Hippocampal formation (tissue), 2 donors: ENCODE results near the gene DDX41.
"Not testable (repeated sequence)": the region's sequence is repeated elsewhere in the genome, so short reads cannot be mapped to it uniquely, and the experiment has no call there.

Experiments
- DNase-seq, 2 donors: peaks; one replicate each; lab custom pipeline; 2025; lab: John Stamatoyannopoulos, UW

DDX41 gene

DNA sequence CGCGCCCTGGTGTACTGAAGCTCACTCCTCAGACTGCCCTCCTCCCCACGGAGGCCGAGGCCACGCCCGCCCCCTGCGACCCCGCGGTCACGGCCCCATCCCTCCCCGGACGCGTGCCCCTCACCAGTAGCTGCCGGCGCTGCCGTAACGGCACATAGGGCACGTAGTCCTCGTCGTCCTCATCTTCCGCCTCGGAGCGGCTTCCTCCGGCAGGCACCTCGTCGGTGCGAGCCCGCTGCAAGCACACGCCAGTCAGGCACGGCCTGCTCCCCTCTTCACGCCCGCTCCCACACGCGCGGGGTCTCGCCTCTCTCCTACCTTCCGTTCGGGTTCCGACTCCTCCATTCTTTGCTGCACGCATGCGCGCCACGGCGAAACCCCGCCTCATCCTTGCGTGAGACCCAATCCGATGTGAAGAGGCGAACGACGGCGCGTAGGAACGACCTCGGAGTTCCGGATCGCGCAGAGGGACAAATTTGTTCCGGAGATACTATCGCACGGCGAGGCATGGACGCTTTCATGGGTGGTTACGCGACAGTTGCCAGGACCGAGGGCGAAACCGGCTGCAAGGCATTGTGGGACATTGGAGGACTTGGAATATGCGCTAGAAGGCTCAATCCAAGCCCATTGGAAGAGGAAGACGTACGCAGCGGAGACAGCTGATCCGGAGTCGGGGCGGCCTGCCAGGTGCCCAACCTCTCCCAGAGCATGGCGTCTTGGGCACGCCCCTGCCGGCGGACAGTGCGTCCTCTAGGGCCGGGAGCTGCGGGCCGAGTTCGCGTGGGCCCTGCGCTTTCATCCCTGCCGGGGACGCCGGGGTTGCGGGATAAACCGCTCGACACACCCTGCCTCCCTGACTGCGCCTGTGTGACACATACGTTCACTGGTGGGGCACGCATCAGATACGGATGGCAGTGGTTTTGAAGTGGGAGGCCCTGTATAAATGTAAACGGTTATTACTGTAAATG, at the start of gene DDX41:
TSS of gene DDX41 (minus strand) at position 361 of the 968 bp plus-strand sequence. CDS start at position 345, 16 bp downstream.
- DNase-seq: peak; percentile 96 to 97

DNA sequence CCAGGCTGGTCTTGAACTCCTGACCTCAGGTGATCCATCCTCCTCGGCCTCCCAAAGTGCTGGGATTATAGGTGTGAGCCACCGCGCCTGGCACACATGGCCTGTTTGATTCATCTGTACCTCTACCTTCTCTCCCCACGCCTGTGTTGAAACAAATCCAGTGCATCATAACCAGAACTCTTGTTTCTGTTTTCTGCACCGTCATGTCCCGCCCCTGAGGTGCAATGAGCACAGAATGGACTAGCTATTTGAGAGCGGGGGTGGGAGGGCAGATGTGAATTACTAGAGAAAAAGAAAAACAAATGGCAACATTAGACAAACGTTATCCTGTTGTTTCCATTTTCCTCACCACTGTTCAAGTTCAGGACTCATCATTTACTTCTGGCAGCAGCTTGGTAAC, 48.3 kb upstream of the DDX41 start:
- no peak for DNase-seq

DNA sequence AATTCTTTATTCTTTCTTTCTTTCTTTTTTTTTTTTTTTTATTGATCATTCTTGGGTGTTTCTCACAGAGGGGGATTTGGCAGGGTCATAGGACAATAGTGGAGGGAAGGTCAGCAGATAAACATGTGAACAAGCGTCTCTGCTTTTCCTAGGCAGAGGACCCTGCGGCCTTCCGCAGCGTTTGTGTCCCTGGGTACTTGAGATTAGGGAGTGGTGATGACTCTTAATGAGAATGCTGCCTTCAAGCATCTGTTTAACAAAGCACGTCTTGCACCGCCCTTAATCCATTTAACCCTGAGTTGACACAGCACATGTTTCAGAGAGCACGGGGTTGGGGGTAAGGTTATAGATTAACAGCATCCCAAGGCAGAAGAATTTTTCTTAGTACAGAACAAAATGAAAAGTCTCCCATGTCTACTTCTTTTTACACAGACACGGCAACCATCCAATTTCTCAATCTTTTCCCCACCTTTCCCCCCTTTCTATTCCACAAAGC, 42.7 kb upstream of the DDX41 start:
- not testable (repeated sequence) for DNase-seq

DNA sequence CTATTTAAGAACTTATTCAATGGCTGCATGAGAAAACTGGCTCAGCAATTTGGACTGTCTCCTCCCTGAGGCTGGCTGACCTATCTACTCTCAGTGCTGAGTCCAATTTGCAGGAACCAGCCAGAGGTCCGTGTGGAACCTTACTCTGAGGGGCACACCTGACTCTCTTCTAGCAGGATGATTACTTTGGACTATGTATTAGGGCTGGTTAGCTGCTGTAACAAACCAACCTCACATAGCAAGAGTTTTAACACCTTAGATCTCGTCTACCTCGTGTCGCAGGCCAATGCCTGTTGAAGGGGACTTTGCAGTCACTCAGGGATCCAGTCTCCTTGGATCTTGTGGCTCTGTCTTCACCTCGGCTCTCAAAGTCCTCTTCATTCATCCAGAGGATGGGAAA, 41.0 kb upstream of the DDX41 start:
- no peak for DNase-seq

DNA sequence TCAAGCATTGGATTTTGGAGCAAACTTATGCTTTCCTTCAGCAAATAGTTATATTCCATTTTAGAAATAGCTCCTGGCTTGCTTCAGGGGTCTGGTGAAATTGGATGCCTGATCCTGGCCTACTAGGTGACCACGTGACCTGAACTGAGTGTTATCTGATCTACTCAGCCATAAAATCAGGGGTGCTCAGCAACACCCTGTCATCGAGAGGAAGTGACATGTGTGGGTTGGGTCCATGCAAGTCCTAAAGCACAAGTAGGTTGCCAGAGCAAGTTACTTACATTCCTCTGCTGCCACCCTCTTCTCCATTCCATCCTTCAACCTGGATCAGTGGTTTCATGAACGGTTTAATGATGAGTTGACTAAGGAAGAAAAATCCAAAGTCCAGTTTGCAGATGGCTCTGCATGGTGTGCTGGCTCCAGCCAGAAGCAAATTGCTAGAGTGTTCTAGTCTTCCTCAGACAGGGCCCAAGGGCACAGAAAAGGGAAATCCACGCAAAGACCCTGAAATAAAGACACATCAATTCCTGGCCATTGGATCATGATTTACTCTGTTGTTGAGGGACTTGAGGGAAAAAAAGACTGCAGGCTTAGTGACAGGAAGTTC, 40.4 kb upstream of the DDX41 start:
- no peak for DNase-seq

DNA sequence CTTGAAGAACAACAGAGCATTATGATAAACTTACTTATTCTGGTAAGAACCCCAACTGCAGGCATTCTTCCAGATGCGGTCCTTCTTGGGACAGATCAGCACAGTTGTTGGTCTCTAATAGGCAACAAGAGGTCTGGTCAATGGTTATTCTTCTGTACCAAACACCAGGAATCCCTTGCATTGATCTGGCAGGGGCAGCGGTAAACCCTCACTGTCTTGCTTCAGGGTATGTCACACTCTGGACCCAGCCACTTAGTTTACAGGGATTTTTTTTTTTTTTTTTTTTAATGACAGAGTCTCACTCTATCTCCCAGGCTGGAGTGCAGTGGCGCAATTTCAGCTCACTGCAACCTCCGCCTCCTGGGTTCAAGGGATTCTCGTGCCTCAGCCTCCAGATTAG, 38.9 kb upstream of the DDX41 start:
- no peak for DNase-seq

DNA sequence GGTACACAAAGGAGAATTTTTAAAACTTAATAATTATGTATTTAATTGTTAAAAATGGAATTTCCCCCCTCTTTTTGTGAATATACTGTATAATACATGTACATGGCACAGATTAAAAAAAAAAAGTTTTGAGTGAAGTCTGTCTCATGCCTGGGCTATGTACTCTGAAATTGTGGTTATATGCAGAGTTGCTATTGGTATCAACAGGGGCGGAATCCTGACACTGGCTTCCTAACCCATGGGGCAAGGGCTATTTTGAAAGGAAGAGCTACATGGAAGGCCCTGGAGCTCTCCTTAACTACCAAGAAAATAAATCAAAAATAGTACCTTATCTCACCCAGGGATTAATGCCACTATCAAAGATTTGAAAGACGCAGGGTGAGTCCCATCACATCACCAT, 38.5 kb upstream of the DDX41 start:
- DNase-seq: no peak

DNA sequence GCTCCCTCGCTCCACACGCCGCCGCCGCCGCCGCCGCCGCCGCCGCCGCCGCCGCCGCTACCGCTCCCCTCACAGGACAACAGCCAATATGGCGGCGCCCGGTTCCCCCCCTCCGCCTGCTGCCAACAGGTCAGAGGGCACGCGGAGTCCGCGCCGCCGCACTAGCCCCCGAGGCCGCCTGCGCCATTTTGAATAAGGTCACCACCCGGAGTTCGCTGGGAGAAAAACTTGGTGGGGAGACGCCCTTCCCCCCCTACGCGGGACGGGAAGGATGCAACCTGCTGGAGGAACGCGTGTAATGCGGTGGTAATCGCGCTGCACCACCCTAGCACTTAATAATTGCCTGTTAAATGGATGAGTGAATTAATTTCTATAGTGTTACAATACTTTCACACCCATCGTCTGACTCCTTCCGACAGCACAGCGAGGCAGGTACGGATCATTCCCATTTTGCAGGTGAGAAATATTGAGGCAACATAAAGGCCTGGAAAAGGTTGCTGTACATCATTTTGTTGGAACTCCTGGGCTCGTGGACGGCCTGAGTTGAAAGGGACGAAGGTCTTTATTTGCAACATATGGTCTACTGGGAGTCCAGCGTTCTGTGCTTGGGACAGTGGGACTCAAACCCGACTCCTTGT, 37.8 kb upstream of the DDX41 start, which contains the start of gene FAM193B:
TSS of gene FAM193B (minus strand) at position 90 of the 638 bp plus-strand sequence. CDS start 105 bp downstream, outside the sequence.
- peak; percentile 84 to 88 for DNase-seq

DNA sequence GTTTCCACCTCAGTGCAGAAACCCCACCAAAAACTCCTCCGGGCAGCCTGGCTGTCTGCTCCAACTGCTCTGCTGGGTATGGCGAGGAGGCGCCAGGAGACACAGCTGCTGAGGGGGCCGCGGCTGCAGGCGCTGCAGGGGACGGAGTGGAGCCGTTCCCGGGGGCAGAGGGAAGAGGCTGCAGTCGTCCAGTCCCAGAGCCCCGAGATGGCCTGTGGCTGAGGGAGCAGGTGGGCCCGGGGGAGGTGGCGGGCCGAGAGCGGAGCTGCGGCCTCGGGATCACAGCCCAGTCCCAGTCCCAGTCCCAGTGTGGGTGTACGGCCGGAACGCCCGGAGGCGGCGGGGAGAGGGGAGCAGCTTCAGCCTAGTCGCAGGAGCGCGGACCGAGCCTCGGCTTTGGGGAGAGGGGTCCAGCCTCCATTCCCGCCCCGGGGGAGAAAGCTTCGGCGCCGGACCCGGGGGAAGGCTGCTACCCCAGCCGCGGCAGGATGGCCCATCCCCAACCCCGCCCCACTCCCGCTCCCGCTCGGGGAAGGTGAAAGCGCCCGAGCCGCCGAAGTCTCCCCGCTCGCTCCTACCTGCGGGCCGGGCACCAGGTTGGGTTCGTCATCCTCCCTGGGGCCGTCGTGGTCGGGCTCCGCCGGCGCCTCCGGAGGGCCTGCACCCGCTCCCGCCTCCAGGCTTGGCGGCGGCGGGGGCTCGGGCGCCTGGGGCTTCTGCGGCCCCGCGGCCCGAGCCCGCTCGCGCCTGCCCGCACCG, 37.1 kb upstream of the DDX41 start:
- DNase-seq: peak in 1 of 2 donors; percentile 28

DNA sequence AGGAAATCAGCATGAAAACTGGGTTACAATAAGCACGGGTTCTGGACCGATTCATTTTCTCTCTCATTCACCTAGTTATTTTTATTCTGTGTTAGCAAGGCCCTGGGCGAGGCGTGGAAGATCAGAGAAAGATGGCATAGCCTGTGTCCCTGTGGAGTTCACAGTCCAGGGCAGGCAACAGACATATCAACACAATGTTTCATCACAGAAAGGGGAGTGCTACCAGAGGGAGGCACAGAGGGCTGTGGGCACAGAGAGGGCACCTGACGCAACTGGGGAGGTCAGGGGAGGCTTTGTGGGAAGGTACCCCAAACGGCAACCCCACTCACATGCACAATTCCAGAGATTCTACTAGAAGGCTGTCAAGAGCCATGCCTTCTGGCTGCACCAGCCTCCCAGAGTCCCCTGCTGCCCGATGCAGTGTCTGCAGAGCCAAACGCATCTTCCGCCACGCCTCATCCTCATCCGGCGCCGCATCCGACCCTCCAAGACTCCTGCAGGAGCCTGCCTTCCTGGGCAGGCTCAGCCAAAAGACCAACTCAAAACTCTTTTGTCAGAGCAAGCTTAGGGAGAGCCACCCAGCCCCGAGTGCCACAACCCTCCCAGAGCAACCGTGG, 36.2 kb upstream of the DDX41 start:
- DNase-seq: no peak

DNA sequence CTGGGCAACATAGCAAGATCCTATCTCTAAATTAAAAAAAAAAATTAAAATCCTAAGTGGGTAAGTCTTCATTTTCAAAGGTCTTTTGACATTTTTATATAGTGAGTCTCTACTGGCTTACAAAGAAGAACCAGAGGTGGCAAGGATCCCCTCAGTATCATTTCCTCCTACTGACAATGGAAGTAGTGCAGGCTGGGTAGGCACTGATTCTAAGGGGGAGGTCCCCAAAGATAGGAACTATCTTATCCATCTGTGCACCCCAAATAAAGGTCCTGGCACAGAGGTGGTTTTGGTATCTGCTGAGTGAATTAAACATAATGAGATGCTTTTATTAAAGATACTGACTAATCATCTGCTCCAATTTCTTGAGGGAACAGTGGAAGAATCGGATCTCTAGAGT, 33.4 kb upstream of the DDX41 start:
- no peak for DNase-seq

DNA sequence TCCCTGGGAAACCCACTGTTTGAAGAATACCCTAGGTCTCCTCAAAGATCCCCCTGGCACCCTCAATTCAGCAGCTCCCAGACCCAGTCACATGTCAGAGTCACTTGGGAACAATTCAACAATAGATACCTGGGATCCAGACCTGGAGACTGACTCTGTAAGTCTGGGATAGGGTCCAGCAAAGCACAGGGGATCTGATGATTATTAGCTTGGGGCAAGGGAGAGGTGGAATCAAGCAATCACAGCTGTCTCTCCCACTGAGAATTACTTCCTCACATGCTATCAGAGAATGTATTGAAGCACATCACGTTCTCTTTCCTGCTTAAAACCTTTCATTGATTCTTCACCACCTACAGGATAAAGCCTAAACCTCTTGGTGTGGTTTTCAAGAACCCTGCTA, 31.7 kb upstream of the DDX41 start:
- no peak for DNase-seq

DNA sequence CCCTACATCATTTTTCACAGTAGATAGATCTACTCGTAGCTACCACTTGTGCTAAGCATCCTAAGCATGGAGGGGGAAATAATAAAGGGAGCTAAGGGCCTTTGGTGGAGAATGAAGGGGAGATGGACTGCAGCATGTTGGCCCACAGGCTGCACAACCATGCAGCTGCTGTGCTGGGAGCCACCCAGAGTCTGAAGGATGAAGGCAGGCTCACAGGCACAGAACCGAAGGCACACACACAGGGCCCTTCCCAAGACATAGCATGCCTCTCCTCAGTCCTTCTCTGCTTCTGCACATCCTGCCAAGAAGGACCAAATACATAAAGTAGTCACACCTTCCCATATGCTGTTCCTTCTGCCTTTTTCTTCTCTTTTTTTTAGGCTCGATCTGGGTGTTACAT, 31.0 kb upstream of the DDX41 start:
- DNase-seq: no peak

DNA sequence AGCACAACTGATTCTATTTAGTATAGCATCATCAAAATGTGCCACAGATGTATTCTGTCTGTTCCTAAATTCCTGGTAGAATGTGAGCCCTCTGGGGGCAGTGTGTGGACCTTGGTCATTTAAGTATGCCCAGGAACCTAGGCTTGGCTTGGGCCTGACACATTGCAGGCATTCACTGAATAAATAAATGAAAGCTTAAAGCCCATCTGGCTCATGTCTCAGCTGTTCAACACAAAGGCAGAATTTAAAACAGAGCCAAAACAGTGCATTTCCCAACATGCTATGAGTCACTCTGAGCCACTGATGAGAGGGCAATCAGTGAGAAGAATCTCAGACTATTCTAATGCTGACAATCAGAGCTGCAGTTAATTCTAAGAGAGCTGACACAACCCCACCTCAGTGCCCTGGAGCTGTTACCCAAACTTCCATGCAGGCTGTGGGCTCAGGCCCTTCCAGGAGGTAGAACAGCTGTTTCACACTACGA, 29.5 kb upstream of the DDX41 start:
- DNase-seq: peak; percentile 16 to 61

DNA sequence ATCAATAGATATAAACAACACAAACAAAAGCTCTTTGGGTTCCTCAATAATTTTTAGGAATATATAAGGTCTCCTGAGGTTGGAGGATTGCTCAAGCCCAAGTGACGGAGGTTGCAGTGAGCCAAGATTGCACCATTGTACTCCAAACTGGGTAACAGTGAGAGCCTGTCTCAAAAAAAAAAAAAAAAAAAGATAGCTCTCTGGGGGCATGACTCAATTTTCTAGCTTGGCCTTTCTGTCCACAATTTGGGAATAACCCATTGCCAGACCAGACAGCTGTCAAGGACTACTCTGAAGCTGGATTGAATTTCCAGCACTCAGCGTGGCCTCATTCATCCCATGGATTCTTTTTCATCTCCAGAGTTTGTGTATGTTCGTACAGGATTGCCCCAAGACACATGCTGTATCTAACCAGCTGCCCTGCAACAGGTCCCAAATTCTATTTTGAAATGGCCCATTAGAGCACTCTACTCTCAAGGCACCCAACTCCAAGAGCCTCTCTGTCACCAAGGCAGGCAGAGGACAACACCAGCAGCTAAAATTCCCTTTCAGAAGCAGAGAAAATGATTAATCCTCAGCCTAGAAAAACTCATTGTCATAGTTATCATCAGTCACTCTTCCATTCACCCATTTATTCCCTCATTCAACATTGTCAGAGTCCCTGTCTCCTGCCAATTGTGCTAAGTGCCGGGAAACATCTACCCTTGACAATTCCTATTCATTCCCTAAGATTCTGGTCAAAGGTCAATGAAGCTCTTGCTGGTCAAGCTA, 28.9 kb upstream of the DDX41 start:
- no peak for DNase-seq

DNA sequence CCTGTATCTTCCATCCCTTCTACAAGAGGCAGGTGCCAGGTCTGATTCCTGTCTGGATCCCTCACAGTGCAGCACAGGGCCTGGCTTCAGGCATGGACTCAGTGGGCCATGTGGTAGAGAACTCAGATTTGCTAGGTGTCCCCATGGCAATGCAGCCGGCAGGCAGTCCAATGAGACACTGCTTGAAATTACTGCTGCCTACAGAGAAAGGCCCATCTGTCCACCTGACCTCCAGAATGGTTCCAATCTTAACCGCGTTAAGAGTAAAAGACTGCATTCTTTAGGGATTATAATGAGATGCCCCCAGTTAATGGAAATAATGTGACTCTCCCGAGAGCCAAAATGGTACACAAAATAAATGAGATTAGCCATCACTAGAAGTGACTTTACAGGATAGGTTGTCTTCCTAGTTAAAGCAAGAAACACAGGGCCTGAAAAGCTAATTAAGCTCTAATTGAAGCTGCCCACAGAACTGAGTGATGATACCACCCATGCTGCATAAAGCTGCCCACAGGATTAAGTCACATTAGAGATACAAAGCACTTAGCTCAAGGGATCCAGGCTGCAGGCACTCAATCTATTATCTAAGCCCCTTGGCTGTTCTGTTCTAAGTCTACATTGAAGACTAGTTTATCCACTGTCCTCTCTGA, 26.2 kb upstream of the DDX41 start:
- no peak for DNase-seq

DNA sequence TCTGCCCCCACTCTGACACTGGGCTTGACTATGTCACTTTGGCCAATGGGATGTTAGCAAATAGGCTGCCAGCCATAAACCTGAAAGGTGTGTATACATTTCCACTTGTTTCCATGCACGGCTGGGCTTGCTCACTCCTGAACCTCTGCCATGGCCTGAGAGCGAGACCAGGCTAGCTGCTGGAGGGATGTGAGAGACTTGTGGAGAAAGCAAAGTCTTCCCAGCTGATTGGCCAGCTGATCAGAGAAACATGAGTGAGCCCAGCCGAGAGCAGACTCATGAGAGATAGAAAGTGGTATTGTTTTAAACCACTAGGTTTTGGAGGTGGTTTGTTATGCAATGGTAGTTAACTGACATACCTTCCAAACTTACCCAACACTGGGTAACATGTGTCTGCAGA, 23.7 kb upstream of the DDX41 start:
- DNase-seq: no peak

DNA sequence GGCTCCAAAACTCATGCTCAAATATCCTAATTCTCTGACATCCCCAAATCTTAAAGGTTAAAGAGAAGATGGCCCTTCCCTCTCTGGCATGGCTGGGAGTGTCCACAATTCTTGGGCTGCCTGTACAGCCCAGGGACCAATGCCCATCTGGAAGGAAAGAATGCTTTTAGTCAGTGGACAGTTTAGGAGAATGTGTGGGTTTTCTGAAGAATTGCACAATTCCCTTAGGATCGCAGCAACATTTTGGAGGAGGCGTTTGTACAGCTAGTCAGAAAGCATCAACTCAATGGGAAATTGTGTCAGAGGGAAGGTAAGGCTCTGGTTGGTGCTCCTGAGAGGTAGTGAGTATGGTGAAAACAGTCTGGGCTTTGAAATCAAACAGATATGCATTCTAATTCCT, 22.6 kb upstream of the DDX41 start:
- no peak for DNase-seq

DNA sequence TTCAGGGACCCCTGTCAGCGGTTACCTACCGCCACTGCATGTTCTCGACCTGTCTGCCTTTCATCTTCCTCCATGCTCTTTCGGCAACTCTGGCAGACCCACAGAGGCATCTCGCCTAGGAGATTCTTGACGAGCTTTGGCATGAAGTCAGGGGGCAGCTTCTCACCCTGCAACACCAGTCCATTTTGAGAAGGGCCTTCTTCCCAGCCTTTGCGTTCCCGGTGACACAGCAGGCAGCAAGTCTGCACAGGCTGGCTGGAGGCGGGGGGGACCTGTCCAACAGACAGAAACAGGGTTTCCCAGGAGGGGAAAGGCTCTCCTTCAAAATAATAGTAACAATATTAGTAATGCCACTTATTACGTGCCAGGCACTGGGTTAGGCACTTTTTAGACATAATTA, 22.1 kb upstream of the DDX41 start:
- DNase-seq: no peak
